HG03175 (cell line): Measurements from ENCODE around the gene ZNF708.
"Not testable (repeated sequence)": the region's sequence is repeated elsewhere in the genome, so short reads cannot be mapped to it uniquely, and the experiment has no call there.

Experiments used
- ATAC-seq: cut with Tn5 transposase; IDR thresholded peaks from one replicate; pipeline ENCODE4 v1.9.1; 2021; ENCODE audit warnings: mild to moderate bottlenecking, moderate library complexity; ENCODE audit not compliant: unreplicated experiment

The ZNF708 gene

DNA sequence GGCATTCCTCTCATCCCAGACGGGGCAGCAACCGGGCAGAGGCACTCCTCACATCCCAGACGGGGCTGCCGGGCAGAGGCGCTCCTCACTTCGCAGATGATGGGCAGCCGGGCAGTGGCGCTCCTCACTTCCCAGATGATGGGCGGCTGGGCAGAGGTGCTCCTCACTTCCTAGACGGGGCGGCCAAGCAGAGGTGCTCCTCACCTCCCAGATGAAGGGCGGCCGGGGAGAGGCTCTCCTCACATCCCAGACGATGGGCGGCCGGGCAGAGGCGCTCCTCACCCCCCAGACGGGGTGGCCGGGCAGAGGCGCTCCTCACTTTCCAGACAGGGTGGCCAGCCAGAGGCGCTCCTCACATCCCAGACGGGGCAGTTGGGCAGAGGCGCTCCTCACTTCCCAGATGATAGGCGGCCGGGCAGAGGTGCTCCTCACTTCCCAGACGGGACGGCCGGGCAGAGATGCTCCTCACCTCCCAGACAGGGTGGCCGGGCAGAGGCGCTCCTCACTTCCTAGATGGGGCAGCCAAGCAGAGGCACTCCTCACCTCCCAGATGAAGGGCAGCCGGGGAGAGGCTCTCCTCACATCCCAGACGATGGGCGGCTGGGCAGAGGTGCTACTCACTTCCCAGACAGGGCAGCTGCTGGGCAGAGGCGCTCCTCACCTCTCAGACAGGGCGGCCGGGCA lies 68.9 kb downstream of the ZNF708 start:
- no peak for ATAC-seq

DNA sequence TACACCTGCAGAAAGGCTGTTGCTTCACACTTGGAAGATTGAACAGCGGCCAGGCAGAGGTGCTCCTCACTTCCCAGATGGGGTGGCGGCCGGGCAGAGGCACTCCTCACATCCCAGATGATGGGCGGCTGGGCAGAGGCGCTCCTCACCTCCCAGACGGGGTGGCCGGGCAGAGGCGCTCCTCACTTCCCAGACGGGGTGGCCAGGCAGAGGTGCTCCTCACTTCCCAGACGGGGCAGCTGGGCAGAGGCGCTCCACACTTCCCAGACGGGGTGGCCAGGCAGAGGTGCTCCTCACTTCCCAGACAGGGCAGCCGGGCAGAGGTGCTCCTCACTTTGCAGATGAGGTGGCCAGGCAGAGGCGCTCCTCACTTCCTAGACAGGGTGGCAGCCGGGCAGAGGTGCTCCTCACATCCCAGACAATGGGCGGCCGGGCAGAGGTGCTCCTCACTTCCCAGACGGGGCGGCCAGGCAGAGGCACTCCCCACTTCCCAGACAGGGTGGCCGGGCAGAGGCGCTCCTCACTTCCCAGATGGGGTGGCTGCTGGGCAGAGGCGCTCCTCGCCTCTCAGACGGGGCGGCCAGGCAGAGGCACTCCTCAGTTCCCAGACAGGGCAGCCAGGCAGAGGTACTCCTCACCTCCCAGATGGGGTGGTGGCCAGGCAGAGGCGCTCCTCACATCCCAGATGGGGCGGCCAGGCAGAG lies 69.6 kb downstream of the ZNF708 start:
- ATAC-seq: not testable (repeated sequence)

DNA sequence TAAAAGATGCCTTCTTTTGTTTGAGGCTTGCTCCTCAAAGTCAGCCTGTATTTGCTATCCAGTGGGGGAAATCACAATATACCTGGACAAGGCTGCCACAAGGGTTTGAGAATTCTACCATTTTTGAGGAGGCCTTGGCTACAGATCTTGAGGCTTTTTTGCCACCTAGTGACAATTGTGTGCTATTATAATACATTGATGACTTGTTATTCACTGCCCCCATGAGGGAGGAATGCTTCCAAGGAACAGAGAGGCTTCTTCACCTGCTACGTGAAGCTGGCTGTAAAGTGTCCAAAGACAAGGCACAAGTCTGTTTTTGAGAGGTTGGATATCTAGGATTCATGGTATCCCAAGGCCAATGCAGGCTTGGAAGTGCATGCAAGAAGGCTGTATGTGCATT lies 72.5 kb downstream of the ZNF708 start:
- ATAC-seq: no peak
